HG03439 (cell line): ENCODE data around the gene FNIP1.
"Not testable (repeated sequence)": the region's sequence is repeated elsewhere in the genome, so short reads cannot be mapped to it uniquely, and the experiment has no call there.

Source experiments
- ATAC-seq: cut with Tn5 transposase; IDR thresholded peaks from one replicate; pipeline ENCODE4 v1.9.1; 2021; ENCODE audit warnings: mild to moderate bottlenecking, moderate library complexity; ENCODE audit not compliant: unreplicated experiment

Gene FNIP1

DNA sequence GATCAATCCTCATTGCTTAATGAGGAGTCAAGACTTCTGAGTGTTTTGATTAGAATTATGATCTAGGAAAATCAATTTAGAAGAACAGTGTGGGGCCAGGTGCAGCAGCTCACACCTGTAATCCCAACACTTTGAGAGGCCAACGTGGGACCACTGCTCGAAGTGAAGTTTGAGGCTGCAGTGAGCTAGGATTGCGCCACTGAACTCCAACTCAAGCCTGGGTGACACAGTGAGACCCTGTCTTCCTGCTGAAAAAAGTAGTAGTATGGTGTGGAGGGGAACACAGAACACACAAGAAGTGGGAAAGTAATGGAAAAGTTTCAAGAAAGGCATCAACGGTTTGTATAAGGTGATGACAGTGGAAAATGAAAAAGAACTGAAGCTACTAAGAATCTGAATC, 9.1 kb downstream of the FNIP1 start:
- no peak for ATAC-seq

DNA sequence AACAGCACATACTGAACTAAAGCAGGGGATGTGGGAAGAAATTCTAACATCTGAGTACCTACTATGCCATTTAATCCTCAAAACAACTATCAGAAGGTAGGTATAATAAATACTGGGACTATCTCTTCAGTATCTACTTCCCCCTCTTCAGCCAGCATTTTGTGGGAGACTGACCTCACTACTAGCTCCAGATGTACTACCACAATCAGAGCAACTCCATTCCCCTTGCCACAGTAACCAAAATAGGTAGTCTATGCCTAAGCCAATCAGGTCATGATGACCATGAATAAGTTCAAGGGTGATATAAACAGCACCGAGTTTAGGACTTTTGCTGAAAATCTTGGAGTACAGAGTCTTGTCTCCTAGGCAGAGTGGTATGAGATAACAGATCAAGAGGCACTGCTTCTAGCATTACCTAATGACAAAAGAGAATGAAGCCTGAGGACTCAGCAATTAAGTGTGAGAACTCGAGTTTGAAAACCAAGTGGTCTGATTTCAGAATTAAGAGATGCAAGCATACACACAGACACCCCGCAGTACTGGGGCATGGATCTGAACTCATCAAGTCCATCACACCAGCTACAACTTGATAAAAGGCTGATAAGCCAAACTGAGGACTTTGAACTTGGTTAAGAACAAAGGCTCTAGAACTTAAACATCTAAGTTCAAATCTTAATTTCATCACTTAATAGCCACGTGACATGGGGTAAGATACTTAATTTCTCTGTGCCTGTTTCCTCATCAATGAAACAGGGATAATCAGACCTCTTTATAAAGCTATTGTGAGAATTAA, 9.7 kb downstream of the FNIP1 start:
- ATAC-seq = no peak

DNA sequence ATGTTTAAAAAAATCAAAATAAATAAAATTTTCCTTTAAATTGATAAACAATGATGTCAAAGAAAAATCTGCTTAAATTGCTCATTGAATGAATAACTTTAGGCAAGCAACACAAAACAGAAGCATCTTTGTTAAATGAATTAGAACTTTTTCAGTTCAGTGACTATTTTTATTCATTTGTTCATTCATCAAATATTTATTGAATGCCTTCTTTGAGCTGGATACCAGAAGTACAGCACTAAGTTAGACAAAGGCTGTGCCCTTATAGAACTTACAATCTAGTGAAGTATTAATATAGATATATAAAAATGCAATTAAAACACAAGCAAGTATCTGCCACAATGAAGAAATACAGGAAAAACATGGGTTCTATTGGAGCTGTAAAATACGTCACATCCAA, 10.8 kb downstream of the FNIP1 start:
- no peak for ATAC-seq

DNA sequence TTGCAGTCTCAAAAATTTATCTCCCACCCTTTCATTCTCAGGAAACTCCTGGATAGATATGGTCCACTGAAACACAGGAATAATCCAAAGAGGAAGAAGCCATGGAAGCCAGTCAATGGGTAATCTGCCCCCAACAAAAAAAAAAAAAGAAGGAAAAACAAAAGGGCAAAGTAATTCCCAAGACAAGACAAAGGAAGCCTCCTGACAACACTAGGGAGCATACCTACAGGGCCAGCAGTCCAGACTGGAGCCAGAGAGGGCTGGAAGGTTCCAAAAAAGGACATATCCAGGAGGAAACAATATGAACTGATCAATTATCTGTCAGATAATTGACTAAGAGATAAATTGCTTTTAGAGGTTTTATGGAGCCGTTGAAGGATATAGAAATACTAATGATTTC, 12.9 kb downstream of the FNIP1 start:
- ATAC-seq = no peak

DNA sequence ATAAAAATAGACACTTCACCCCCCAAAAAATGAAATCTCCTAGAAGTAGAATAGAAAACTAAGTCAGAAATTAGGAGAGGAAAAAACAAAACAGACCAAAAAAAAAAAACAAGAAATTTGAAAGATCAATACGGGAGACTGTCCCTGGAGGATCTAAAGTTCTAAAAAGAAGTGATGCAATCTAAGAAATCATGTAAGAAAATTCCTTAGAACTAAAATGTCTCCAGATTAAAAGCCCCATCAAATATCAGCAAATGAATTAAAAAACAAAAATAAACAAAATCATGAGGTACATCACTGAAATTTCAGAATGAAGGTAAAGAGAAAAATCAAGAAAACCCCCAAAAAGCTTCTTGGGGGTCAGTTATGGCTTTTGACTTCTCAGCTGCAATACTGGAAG, 13.5 kb downstream of the FNIP1 start:
- ATAC-seq = no peak

DNA sequence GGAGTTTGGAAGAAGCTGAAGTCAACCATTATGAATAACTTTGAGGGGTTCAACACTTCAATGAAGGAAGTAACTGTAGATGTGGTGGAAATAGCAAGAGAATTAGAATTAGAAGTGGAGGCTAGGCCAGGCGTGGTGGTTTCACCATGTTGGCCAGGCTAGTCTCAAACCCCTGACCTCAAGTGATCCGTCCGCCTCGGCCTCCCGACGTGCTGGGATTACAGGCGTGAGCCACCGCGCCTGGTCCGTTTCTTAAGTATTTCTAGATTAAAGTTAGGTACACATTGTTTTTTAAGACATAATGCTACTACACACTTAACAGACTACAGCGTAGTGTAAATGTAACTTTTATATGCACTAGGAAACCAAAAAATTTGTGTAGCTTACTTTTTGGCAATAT, 14.1 kb downstream of the FNIP1 start:
- no peak for ATAC-seq

DNA sequence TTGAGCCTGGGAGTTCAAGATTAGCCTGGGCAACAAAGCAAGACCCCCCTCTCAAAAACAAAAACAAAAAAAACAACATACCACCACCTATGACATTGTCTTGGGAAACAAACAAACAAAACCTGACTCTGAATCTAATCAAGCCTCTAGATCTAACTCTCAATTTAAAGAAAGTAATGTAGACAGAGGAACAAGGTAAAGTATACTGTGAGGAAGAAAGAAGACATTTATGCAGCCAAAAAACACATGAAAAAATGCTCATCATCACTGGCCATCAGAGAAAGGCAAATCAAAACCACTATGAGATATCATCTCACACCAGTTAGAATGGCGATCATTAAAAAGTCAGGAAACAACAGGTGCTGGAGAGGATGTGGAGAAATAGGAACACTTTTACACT, 18.7 kb downstream of the FNIP1 start:
- ATAC-seq = not testable (repeated sequence)

DNA sequence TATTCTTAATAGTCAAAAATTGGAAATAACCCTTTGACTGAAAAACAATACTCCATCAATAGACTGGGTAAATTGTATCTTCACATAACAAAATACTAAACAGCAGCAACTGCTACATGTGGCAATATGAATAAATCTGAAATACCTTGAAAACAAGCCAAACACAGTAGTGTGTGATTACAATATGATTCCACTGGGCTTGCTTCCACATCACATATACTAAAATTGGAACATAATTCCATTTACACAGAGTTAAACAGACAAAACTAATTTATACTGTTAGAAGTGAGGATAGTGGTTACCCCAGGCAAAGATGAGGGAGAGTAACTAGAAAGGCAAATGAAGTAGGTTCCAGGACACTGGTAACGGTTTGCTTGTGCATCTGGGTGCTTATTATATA, 20.4 kb downstream of the FNIP1 start:
- ATAC-seq = no peak

DNA sequence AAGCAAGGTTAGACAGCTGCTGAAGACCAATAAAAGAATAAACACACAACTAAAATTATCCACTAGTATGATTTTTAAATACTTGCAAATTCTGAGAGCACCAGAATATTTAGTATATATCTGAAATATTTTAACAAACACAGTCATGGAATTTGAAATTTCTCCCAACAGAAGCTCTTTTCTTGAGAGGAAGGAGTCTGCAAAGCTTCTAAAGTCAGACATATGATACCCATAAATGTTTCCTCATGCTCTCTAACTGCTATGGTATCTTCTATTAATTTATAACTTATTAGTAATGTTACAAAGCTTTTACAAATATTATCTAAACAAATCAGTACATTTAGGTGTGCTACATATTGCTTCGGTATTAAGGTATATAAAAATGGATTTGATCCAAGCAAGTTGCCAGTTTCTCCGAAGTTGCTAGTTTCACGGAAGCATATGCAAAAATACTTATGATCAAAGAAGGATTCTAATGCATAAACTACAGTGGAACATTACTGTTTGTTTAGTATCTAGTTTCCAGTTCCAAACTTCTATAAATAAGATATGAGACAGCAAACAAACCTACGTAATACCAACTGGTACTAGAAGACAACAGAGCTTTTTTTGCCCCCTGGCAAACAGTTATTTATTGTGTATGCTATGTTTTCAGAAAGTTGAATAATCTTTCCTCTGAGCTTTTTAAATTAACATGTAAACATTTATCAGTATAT, 22.0 kb downstream of the FNIP1 start:
- ATAC-seq = no peak

DNA sequence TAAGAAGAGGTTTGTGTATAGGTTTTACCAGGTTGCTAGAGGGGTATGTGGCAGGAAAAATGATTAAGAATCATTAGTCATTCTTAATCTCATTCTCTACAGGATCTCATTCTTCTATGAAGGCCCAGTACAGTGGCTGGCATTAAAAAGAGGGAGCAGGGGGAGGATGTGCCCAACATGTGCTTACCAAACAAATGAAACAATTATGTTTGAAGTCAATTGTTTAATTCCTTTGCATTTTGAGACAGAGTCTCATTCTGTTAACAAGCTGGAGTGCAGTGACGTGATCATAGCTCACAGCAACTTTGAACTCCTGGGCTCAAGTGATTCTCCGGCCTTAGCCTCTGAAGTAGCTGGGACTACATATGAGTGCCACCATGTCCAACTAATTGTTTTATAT, 23.0 kb downstream of the FNIP1 start:
- ATAC-seq = no peak

DNA sequence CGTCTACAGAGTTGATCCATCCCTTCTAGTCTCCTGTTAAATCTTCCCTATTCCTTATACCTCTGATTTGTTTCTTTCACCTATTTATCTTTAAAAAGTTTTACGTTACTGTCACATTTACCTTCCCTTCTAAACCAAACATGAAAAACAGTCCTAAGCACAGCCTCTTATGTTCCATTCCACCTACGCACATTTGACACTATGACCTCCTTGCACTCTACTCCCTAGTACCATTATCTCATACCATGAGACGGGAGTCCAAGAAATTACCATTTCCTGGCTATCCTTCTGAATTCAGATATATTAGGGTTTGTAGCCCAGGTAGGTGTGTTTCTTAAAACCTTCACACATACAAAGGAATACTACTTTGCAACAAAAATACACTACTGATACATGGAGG, 25.1 kb downstream of the FNIP1 start:
- no peak for ATAC-seq

DNA sequence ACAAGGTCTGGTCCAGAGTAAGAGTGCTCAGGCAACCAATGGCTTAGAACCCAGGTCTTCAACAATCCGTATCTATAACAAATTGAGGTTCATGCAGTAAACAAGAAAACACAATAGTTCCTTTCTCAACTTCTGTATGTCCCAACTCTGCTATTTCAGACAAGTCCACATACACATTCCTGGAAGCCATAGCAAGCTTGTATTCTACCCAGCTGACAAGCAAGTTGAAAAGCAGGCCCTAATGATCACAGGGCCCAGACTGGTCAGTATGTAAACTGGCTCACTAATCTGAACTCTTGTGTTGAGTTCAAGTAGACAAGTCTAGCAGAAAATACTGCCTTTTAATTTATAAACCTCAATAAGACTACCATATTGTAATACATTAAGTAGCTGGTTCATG, 26.9 kb downstream of the FNIP1 start:
- no peak for ATAC-seq

DNA sequence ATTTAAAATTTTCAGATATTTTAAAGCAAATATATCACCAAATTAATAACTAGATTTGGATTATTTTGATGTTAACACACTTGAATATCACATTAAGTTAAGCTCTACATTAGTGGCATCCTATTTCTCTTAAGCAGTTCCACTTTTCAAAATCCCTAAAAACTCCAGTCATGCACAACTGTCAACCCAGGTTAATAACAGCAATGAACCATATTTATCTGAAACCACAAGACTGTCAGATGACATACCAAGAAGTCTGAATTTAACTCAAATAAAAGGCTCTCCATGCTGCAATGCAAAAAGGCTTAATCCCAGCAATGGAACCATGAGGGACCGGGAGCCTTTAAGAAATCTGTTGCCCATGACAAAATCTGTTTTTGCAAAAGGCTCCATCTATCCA, 27.5 kb downstream of the FNIP1 start:
- no peak for ATAC-seq

DNA sequence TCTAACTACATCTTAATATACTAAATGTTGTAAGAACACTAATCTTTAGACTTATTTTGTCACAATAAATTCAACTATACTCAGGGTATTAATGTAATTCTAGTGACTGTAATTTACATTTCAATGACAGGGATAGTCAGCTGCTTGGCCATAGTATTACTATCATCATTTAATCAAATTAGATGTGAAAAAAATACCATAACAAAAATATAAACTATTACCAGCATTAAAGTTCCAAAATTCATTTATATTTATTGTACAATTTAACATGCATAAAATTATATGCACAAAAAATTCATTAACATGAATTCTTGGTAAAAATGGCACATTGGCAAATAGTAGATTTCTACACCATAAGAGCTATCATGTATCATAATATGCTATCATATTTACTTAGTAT, 28.9 kb downstream of the FNIP1 start:
- ATAC-seq = no peak

DNA sequence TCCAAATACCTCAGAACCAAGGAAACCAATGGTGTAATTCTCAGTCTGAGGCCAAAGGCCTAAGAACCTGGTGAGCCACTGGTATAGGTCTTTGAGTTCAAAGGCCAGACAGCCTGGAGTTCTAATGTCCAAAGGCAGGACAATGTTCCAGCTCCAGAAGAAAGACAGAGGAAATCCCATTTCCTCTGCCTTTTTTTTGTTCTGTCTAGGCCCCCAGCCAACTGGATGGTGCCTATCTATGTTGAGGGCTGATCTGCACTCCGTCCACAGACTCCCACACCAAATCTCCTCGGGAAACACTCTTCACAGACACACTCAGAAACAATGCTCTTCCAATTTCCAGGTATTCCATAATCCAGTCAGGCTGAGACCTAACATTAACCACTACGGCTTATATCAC, 30.1 kb downstream of the FNIP1 start:
- no peak for ATAC-seq

DNA sequence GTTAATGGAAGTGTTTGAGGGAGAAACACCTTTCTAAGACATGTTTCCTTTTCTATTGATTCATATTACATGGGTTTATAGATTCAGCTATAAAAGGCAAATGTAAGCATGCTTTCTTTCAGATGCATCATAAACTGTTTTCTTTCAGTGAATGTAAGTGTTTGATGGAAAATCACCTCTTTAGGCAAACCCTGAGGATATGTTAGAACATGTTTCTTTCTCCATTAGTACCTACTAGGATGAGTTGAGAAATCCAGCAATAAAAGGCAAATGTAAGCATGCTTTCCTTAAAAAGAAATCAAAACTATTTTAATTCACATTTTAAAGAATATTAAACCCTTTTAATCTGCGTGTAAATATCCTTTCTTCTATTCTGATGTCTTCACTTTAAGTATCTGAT, 31.6 kb downstream of the FNIP1 start:
- no peak for ATAC-seq

DNA sequence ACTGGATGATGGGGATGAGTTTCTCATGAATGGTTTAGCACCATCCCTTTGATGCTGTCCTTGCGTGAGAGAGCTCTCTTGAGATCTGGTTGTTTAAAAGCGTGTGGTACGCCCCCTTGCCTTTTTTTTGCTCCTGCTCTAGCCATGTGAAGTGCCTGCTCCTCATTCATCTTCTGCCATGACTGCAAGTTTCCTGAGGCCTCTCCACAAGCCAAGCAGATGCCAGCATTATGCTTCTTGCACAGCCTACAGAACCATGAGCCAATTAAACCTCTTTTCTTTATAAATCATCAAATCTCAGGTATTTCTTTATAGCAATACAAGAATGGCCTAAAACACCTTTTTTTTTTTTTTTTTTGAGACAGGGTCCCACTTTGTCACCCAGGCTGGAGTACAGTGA, 32.8 kb downstream of the FNIP1 start:
- ATAC-seq = no peak

DNA sequence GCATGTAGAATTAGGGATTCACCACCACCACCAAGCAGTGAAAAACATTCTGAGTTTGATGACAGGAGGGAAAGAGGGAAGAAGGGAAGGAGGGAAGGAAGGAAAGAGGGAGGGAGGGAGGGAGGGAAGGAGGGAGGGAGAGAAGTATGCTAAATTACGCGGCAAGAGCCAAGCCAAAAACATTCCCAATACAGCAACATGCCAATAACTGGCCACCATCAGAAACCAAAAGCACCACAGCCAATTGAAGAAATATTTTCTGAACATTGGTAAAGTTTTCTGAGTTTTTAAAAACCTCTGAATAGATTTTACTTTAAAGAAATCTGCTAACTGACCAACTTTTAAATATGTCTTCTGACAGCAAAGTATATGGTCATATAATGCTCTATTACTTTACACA, 36.0 kb downstream of the FNIP1 start:
- ATAC-seq = no peak

DNA sequence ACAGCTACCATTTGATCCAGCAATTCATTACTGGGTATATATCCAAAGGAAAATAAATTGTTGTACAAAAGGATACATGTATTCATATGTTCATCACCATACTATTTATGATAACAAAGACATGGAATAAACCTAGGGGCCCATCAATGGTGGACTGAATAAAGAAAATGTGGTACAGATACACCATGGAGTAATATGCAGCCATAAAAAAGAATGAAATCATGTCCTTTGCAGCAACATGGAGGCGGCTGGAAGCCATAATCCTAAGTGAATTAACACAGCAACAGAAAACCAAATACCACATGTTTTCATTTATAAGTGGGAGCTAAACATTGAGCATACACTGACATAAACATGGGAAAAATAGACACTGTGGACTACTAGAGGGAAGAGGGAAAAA, 37.1 kb downstream of the FNIP1 start:
- no peak for ATAC-seq

DNA sequence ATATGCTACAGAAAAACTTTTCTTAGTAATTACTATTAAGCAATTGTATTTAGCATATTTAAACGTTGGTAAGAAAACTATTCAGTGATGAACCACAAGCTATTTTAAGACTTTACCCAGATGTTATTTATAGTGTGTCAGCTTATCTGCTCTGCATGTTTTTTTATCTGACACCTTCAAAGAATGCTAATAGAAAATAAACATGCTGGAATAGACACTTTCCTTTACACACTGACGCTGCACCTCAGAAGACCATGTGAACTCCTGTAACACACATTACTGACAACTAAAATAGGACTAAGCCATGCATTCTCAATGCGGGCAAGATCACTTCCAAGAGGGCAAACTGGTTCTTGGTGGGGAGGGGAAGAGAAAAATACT, 38.3 kb downstream of the FNIP1 start:
- ATAC-seq = no peak

DNA sequence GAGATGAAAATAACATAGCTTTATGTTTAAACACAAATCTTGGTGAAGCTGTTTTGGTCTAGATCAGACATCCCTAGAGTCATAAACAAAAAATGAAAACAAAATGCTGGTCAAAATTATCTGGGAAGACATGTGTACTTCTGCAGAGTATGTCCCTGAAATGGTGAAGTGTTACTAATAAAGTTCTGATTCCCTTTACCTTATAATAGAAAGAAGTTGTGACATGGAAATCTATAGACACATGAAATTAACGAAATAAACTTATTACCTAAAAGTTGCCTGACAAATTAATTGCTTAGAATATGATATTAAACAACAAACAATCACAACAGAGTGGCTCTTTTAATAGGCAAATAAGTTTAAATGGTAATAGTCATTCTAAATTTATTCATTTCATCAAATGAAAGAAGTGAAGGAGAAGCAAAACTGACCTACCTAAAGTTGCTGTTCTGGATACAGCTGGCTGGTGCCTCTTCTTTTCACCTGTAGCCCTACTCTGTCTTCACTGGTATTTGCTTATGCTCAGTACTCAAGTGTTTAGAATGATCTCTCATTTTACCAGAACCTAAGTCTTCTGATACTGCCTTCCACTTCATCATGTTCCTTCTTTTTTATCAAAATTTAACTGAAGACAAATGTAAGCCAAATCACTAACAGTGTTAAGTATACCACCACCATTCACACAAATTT, 38.8 kb downstream of the FNIP1 start:
- no peak for ATAC-seq

DNA sequence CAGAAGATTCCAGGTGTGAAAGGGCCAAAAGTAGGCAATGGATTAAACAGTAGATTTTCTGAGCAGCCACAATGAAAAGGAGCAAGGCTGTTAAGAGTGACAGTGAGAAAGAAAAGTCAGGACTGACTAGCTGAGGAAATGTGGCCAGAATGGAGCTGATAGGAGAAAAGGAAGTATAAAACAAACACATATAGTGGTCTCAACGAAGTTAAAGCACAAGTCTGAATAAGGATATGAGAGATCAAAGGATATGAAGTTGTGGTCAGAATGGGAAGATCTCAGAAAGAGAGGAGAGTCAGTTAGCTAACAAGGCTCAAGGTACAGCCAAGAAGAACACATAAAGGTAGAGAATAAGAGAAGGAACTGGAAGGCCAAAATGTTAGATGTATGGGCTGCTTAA, 39.9 kb downstream of the FNIP1 start:
- ATAC-seq = no peak
